ENCODE results near the gene KLHL22. TPM values are rescaled to one million over a fixed set of nuclear protein-coding genes. Genes with fewer than 3 reads are reported as not detected.

Gene KLHL22
- total RNA-seq, 1 experiment from 2014 or later, result 14.5 TPM

- H3K36me3 ChIP-seq (ENCODE audit: control insufficient read depth, insufficient read depth, low read length), result no peaks in the 10 kb centered on the region
- POLR2A ChIA-PET, result interaction anchor here (0.6 kb wide), 1 partner anchor 1403 kb away, joined by 4 read pairs; no protein-coding TSS in a partner anchor
- H3K27ac ChIP-seq (ENCODE audit: low read length), result no peak overlapping the region
- ATAC-seq (no peak), DNase-seq (ENCODE audit: low read depth, low spot score) (no peak)
- in situ Hi-C loops (cut with HindIII; ENCODE audit: low pct_unique_long_range_greater_than_20kb, low sequenced_read_pairs) (no loop called here), intact Hi-C loops (cut with micrococcal nuclease; ENCODE audit: unreplicated experiment) (no loop called here)
- no peaks in the 10 kb centered on the region for H3K4me1 ChIP-seq (ENCODE audit: control insufficient read depth, insufficient read depth, low read length)
- no TSS peak for BruUV-seq (replicated peaks)
- TF ChIP-seq POLR2AphosphoS5 (IDR thresholded peaks at IDR 0.05; ENCODE audit: low read depth, low read length) (no peak), CTCF (IDR thresholded peaks at IDR 0.05) (no peak), REST (IDR thresholded peaks at IDR 0.05; ENCODE audit: insufficient read depth in 1 of 2, low read depth in 2 of 2, low read length in 1 of 2) (no peak), TCF7L2 (IDR thresholded peaks at IDR 0.05; ENCODE audit: low read depth, low read length) (no peak)
- no peaks in the 10 kb centered on the region for H3K27me3 ChIP-seq (ENCODE audit: control insufficient read depth, insufficient read depth, low read length)
- H3K4me3 ChIP-seq (ENCODE audit: low read depth in 2 of 2, low read length in 2 of 2), result no peak overlapping the region
- H3K9me3 ChIP-seq (ENCODE audit: control insufficient read depth, insufficient read depth, low read depth, low read length), result no peaks in the 10 kb centered on the region
- CTCF ChIA-PET, result no interaction called here
Observed at GRCh38 chr22:20458530-20459151, 37.0 kb downstream of the KLHL22 start.

GRCh38 chr22:20457506-20458240 lies 37.9 kb downstream of the KLHL22 start:
- no peak overlapping the region for H3K27ac ChIP-seq (ENCODE audit: low read length)
- DNase-seq (ENCODE audit: low read depth, low spot score), result no peak
- ChIA-PET POLR2A (no interaction called here), CTCF (no interaction called here)
- H3K36me3 ChIP-seq (ENCODE audit: control insufficient read depth, insufficient read depth, low read length), result no peaks in the 10 kb centered on the region
- H3K9me3 ChIP-seq (ENCODE audit: control insufficient read depth, insufficient read depth, low read depth, low read length), result no peaks in the 10 kb centered on the region
- no peak overlapping the region for H3K4me3 ChIP-seq (ENCODE audit: low read depth in 2 of 2, low read length in 2 of 2)
- intact Hi-C loops (cut with micrococcal nuclease; ENCODE audit: unreplicated experiment), result no loop called here
- no peak for ATAC-seq
- no peak for TF ChIP-seq POLR2AphosphoS5 (IDR thresholded peaks at IDR 0.05; ENCODE audit: low read depth, low read length)
- TF ChIP-seq REST (IDR thresholded peaks at IDR 0.05; ENCODE audit: insufficient read depth in 1 of 2, low read depth in 2 of 2, low read length in 1 of 2), result no peak
- no peak for TF ChIP-seq SIN3A (IDR thresholded peaks at IDR 0.05; ENCODE audit: borderline replicate concordance, insufficient read depth, low read depth, low read length)
- no peak for TF ChIP-seq TCF7L2 (IDR thresholded peaks at IDR 0.05; ENCODE audit: low read depth, low read length)
- TF ChIP-seq CTCF (IDR thresholded peaks at IDR 0.05), result no peak
- in situ Hi-C loops (cut with HindIII; ENCODE audit: low pct_unique_long_range_greater_than_20kb, low sequenced_read_pairs), result no loop called here
- BruUV-seq (replicated peaks), result no TSS peak
- no peaks in the 10 kb centered on the region for H3K4me1 ChIP-seq (ENCODE audit: control insufficient read depth, insufficient read depth, low read length)
- H3K27me3 ChIP-seq (ENCODE audit: control insufficient read depth, insufficient read depth, low read length), result no peaks in the 10 kb centered on the region

All from Panc1 (cell line).